Posterior vena cava (tissue), 2 donors: ENCODE results near the gene PLD3. TPM values are rescaled to one million over a fixed set of nuclear protein-coding genes. Genes with fewer than 3 reads are reported as not detected.
"Not testable (repeated sequence)": the region's sequence is repeated elsewhere in the genome, so short reads cannot be mapped to it uniquely, and the experiment has no call there.

ENCODE experiments used
- DNase-seq: peaks from one replicate; pipeline ENCODE4 v3.0.0-alpha.2; 2020; ENCODE audit warnings: low spot score
- intact Hi-C, 2 donors: fragments of 100-400 bp; cut with DNase I; formaldehyde crosslinking; loops; one replicate each; pipeline versions ENCODE4 v1.14.1 to v1.14.2; 2022 to 2023
- total RNA-seq, 2 donors: library from RNA; stranded (reverse); fragmentation: NEBNext Ultra II Directional; extraction: Animal tissue kit (Norgen Biotek cat#: 25700); gene quantifications; one replicate each; pipeline ENCODE4 v1.2.1, GENCODE V29; 2021
- donor health status: DM: yes; HTN: yes; CAD: no.
- donor health status: DM: yes; HTN: yes; CAD: no.

The PLD3 gene
- total RNA-seq, 2 donors from 2014 or later = 153 to 281 TPM

GRCh38 chr19:40397568-40397906 lies 49.0 kb downstream of the PLD3 start:
- no peak for DNase-seq
- intact Hi-C loops = loop anchor here in 1 of 2 donors (10.0 kb wide), 1 partner anchor 93 kb away; no protein-coding TSS in a partner anchor

GRCh38 chr19:40398417-40399131 lies 50.1 kb downstream of the PLD3 start:
- no peak for DNase-seq
- intact Hi-C loops = loop anchor here in 1 of 2 donors (10.0 kb wide), 1 partner anchor 94 kb away; no protein-coding TSS in a partner anchor

- no peak for DNase-seq
- intact Hi-C loops = no loop called here
Observed at GRCh38 chr19:40400559-40400958, 52.1 kb downstream of the PLD3 start.

- intact Hi-C loops = no loop called here
- peak; percentile 97 for DNase-seq
Observed at GRCh38 chr19:40403262-40403984, 54.9 kb downstream of the PLD3 start.

- no peak for DNase-seq
- intact Hi-C loops = no loop called here
Observed at GRCh38 chr19:40407714-40408597, 59.5 kb downstream of the PLD3 start.

GRCh38 chr19:40408598-40408925 lies 60.1 kb downstream of the PLD3 start:
- intact Hi-C loops, DNase-seq: not testable (repeated sequence)

- no peak for DNase-seq
- intact Hi-C loops = no loop called here
Observed at GRCh38 chr19:40410030-40410389, 61.5 kb downstream of the PLD3 start.

GRCh38 chr19:40411125-40411842 lies 62.8 kb downstream of the PLD3 start:
- no peak for DNase-seq
- intact Hi-C loops = no loop called here

GRCh38 chr19:40411958-40412499 lies 63.5 kb downstream of the PLD3 start:
- no peak for DNase-seq
- intact Hi-C loops = no loop called here

- DNase-seq = no peak
- intact Hi-C loops = no loop called here
Observed at GRCh38 chr19:40412866-40413265, 64.4 kb downstream of the PLD3 start.

- DNase-seq = no peak
- intact Hi-C loops = no loop called here
Observed at GRCh38 chr19:40413291-40413845, 64.9 kb downstream of the PLD3 start, which contains the start of gene PRX. Gene PRX (minus strand): TSS chr19:40413378. CDS start chr19:40407932, 5,446 bp downstream.

- intact Hi-C loops = no loop called here
- no peak for DNase-seq
Observed at GRCh38 chr19:40414542-40415535, 66.3 kb downstream of the PLD3 start.

GRCh38 chr19:40415768-40416167 lies 67.3 kb downstream of the PLD3 start:
- intact Hi-C loops = no loop called here
- no peak for DNase-seq

- intact Hi-C loops = no loop called here
- DNase-seq = no peak
Observed at GRCh38 chr19:40416918-40417642, 68.6 kb downstream of the PLD3 start.

- intact Hi-C loops = no loop called here
- DNase-seq = no peak
Observed at GRCh38 chr19:40417643-40417981, 69.1 kb downstream of the PLD3 start.

GRCh38 chr19:40418040-40418439 lies 69.5 kb downstream of the PLD3 start:
- DNase-seq = no peak
- intact Hi-C loops = no loop called here

GRCh38 chr19:40419066-40419612 lies 70.6 kb downstream of the PLD3 start:
- intact Hi-C loops = no loop called here
- no peak for DNase-seq
